HG03064 (cell line): ENCODE measurements around the gene SSX3.
"Not testable (repeated sequence)": the region's sequence is repeated elsewhere in the genome, so short reads cannot be mapped to it uniquely, and the experiment has no call there.

Experiments used
- ATAC-seq: cut with Tn5 transposase; IDR thresholded peaks from one replicate; pipeline ENCODE4 v1.9.1; 2021; ENCODE audit warnings: low read depth; ENCODE audit not compliant: unreplicated experiment

The SSX3 gene, protein sequence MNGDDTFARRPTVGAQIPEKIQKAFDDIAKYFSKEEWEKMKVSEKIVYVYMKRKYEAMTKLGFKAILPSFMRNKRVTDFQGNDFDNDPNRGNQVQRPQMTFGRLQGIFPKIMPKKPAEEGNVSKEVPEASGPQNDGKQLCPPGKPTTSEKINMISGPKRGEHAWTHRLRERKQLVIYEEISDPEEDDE

DNA sequence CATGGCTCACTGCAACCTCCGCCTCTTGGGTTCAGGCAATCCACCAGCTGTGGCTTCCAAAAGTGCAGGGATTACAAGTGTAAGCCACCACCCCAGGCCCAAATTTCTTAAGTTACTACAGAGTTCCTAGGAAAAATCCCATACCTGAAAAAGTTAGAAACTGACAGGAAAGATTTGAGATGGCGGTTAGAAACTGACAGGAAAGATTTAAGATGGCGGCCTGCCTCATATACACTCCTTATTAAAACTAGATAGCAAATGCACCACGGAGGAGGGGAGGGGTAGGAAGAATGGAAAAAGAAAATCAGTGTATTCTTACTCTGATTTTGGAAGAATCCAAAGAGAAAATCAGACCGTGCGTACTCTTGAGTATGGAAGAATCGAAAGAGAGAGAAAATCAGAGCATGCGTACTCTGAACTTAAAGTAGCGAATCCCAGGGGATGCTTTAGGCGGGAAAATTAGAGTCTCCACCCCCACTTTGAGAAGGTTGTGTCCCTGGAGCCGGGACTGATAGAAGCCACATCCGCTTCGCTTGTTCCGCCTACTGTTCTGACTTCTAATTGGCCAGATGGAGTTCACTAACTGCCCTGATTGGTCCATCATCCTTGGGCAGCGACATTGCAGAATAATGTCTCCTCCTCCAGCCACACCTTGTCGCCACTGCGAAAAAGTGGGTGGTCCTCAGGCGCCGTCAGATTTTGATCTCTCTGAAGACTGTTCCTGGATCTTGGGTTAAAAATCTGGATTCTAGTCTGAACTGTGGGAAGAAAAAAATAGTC, at the start of gene SSX3:
Gene SSX3, minus strand, starts transcription at position 389 of the 780 bp plus-strand sequence. CDS start 1,454 bp downstream, outside the sequence.
- not testable (repeated sequence) for ATAC-seq

GRCh38 chrX:48397825-48398224, 41.3 kb upstream of the SSX3 start:
- not testable (repeated sequence) for ATAC-seq

GRCh38 chrX:48396931-48397330, 40.4 kb upstream of the SSX3 start:
- not testable (repeated sequence) for ATAC-seq

GRCh38 chrX:48383239-48383638, 26.7 kb upstream of the SSX3 start, which contains the start of gene SSX4:
TSS of gene SSX4 (plus strand) at chrX:48383539. CDS start at chrX:48384054, 515 bp downstream.
- not testable (repeated sequence) for ATAC-seq

- ATAC-seq = not testable (repeated sequence)
Observed at GRCh38 chrX:48370408-48370807, 13.9 kb upstream of the SSX3 start.

DNA sequence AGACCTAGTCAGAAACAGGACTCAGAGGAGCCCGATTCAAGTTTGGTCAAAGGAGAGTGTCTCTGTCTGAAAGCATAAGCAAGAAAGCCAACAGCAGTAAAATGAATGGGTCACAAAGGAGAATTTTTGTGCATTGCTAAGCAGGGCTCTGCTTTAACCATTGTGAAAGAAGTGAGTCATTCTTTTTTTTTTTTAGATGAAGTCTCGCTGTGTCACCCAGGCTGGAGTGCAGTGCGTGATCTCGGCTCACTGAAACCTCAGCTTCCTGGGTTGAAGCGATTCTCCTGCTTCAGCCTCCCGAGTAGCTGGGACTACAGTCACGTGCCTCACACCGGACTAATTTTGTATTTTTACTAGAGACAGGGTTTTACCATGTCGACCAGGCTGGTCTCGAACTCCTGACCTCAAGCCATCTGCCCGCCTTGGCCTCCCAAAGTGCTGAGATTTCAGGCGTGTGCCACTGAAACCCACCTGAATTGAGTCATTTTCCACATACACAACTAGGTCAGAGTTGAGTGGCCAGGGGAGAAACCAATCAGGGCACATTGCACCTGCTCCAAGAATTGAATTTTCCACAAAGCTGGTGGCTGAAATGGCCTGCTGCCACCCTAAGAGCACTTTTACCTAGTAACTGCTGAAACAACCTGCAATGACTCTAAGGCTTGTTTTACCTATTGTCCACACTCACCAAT, 11.4 kb upstream of the SSX3 start:
- not testable (repeated sequence) for ATAC-seq

DNA sequence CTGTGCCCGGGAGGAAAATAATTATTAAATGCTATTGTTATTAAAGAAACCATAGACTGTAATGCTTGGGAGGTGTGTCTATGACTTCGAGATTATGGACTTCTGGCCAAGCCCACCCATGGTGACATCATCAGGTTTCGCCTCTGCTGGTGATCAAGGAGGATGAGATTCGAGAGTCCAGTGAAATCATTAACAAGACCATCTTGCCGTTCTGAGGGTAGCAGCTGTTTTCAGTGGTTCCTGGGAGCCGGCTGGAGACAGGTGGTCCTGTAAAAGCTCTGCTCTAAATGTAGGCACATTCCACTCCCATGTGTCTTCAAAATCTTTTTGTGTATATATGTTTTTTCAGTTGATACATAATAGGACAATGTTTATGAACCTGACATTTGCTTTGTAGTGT, 2.8 kb upstream of the SSX3 start:
- not testable (repeated sequence) for ATAC-seq

DNA sequence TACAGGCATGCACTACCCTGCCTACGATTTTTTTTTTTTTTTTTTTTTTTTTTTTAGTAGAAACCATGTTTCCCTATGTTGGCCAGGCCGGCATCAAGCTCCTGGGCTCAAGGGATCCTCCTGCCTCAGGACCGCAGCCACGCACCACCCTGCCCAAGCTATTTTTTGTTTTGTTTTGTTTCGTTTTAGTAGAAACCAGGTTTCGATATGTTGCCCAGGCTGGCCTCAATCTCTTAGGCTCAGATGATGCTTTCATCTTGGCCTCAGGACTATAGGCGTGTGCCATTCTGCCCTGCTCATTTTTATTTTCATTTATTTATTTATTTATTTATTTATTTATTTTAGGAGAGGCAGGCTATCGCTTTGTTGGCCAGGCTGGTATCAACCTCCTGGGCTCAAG, 1.2 kb upstream of the SSX3 start:
- no peak for ATAC-seq

- ATAC-seq = not testable (repeated sequence)
Observed at GRCh38 chrX:48346059-48346458, 10.4 kb downstream of the SSX3 start.

DNA sequence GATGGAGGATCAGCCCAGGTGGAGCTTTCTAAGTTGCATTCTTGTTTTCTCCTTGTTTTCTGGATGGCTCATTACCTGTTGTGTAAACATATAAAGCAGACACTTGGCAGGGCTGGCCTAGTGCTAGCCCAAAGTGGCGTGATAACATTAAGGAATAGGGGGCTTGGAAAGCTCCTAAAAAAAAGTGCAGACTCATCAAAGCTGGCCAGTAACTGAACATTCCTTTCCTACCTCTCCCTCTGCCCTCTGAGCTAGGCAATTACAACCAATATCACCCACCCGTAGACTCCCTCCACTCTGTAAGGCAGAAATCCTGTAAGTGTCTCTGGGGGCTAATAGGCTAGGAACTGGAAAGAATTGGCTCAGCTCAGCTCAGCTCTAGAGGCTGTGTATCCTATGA, 42.5 kb downstream of the SSX3 start:
- not testable (repeated sequence) for ATAC-seq

GRCh38 chrX:48306175-48306574, 50.3 kb downstream of the SSX3 start:
- ATAC-seq = no peak
